Measurements from ENCODE around the gene DPT.

- TF ChIP-seq CTCF (IDR thresholded peaks at IDR 0.05) = no peak
- TF ChIP-seq POLR2A (IDR thresholded peaks at IDR 0.05) = no peak
Observed at GRCh38 chr1:168742994-168743650, 14.1 kb upstream of the DPT start.

Data from uterus (tissue), 2 donors.